Kasumi-1 (cell line): ENCODE measurements around the gene ARHGEF19.
"Not testable (repeated sequence)": the region's sequence is repeated elsewhere in the genome, so short reads cannot be mapped to it uniquely, and the experiment has no call there.

Experiments
- DNase-seq, 2 experiments: peaks; one replicate each; lab custom pipeline; 2025; lab: John Stamatoyannopoulos, UW

Gene ARHGEF19

DNA sequence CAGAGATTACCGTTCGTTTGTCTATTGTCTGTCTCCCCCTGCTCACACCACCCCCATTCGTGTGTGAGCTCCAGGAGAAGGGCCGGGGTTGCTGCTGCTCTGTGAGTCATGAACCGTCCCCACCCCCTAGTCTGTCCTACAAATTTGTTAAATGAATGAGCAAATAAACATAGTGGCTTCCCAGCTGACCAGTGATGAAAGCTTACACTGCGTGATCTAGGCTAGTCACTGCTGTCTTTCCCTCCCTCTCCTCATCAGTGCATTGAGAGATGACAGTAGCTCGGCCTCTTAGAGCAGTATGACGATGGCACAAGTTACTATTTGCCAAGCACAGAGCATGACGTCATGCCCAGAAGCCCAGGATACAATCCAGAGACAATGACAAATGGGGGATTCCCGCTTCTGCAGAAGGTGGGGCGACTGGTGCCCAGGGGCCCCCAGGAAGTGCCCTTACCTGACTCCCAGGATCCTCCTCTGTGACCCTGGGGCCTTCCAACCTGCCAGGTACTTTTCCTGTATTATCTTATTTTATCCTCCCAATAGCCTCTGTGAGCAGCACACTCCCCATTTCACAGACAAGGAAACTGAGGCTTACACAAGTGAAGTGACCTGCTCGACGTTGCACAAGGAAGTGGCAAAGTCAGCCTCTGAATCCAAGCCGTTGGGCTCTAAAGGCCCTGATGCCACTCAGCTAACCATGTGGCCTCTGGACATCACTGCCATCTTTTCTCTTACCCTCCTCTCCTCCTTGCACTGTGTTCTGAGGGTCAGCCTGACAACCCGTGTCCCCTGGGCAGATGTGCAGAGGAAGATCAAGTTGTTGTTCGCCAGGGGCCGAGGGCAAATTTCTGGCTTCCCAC, 48.0 kb downstream of the ARHGEF19 start:
- no peak for DNase-seq

DNA sequence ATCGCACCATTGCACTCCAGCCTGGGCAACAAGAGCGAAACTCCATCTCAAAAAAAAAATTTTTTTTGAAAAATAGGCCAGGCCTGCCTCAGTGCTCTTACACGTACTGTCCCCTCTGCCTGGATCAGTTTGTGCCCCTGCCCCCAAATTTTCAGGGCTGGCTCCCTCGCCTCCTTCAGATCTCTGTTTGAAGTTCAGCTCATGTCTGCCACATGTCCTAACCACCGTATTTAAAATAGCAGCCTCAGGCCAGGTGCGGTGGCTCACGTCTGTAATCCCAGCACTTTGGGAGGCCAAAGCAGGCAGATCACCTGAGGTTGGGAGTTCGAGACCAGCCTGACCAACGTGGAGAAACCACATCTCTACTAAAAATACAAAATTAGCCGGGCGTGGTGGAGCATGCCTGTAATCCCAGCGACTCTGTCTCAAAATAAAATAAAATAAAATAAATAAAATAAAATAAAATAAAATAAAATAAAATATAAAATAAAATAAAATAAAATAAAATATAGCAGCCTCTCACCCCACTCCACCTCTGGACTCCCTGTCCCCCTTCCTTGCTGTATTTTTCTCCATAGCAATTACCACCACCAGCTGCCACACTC, 48.7 kb downstream of the ARHGEF19 start:
- DNase-seq: not testable (repeated sequence)

DNA sequence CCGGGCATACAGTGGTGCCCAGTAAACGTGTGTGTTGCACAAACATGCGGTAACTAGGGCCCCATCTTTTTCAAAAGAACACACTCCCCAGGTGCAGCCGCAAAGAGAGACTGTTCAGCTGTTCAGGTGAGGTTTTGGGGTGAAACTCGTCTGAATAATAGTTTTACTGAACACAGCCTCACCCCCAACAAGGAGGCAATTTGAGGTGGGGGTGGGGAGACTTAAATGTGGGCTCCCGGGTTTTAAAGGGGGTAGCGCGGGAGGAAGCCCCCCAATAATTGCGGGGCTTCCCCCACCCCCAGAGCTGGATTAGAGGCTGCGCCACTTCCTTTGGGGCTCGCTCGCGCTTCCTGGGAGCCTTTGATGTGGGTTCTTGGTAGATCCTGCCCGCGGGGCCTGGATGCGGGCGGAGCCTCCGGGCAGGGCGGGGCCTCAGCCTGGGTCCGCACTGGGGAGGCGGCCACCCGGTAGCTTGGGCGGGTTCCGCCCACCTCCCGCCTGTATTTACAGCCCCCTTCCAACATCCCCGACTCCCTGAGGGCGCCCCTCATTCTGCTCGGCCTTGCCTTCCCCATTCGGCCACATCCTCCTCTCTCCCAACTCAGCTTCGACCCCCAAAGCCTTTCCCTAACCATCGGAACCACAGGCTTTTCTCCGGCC, 50.2 kb downstream of the ARHGEF19 start:
- DNase-seq: no peak

DNA sequence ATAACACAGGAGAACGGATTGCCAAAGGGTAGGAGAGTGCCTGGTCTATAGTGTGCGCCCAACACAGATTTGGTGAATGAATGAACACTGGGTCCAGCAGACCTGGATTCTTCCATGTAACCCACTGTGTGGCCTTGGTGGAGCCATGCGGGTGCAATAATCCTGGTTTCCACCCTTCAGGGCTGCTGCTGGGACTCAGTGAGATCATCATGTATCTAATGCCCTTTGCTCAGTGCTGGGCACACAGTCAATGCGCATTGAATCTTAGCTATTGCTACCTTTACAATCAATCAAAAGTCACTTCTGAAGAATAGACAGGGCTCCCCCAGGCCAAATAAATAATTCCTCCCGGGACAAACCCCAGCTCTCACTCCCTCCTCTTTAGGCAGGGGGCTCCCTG, 50.7 kb downstream of the ARHGEF19 start:
- DNase-seq: no peak

DNA sequence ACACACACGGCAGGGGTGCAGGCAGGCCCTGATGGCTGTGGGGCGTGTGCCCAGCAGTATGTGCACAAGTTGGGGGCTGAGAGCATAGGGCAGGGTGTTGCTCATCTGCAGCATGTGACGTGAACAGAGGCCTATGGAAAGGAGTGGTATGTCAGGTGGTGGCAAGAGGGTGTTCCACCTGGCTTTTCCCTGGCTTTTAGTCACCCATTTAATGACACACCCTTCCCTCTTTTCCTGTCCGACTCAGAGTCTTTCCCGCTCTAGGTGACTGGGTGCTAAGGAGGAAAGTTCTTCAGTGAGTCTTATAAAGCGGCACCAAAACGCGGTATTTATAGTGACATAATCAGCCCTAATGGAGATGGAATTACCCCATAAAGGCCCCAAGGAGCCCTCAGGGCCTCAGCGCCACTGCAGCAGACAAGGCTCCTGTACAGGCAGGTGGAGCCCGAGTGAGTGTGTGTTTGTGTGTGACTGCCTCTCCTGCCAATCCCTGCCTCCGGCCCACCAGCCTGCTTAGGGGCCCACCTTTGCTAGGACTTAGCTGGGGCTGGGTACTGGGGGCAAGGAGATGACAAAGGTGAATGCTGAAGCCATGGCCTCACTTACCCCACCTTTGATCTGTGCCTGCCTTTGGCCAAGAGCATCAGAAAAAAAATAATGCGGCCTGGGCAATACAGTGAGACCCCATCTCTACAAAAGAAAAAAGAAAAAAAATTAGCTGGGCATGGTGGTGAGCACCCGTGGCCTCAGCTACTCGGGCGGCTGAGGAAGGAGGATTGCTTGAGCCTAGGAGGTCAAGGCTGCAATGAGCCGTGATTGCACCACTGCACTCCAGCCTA, 53.2 kb downstream of the ARHGEF19 start:
- DNase-seq: no peak

DNA sequence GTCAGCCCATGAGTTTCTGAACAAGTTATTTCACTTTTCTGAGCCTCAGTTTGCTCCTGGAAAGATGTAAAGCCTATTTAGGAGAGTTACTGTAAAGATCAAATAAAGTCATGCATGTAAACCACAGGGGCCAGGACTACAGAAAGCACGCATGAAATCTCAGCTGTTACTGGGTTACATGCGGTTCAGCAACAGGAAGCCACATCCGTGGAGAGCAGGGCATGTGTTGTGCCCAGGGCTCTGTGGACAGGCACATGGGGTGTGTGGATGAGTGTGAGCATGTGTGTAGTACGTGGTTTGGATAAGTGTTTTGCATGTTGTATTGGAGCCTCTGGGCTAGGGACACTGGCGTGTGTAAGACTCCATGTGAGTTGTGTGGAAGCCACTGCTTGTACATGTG, 54.4 kb downstream of the ARHGEF19 start:
- DNase-seq: no peak

DNA sequence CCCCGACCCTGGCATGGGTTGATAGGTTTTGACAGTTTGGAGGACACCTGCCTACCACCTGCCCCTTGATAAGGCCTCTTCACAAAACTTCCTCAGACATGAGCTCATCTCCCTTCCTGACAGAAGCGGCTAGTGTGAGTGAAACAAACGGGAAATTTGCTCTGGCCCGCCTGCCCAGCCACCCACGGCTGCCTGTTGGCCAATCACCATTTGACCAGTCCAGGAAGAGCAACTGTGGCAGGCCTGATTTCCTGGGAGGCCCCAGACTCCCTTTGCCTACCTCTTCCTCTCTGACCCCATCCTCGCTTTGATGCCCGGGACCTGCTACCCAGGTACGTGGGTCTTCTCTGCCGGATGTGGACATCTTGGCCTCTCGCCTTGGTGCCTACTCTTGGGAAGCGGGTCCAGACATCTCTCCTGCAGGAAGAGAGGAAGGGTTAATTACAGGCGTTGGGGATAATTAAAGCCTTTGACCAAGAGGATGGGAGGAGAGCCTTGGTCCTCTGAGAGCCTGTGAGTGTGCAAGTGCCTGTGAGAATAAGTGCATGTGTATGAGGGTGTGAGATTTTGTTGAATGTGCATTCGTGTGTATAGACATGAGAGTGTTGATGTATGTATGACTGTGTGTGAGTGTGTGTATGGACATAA, 55.5 kb downstream of the ARHGEF19 start:
- no peak for DNase-seq

DNA sequence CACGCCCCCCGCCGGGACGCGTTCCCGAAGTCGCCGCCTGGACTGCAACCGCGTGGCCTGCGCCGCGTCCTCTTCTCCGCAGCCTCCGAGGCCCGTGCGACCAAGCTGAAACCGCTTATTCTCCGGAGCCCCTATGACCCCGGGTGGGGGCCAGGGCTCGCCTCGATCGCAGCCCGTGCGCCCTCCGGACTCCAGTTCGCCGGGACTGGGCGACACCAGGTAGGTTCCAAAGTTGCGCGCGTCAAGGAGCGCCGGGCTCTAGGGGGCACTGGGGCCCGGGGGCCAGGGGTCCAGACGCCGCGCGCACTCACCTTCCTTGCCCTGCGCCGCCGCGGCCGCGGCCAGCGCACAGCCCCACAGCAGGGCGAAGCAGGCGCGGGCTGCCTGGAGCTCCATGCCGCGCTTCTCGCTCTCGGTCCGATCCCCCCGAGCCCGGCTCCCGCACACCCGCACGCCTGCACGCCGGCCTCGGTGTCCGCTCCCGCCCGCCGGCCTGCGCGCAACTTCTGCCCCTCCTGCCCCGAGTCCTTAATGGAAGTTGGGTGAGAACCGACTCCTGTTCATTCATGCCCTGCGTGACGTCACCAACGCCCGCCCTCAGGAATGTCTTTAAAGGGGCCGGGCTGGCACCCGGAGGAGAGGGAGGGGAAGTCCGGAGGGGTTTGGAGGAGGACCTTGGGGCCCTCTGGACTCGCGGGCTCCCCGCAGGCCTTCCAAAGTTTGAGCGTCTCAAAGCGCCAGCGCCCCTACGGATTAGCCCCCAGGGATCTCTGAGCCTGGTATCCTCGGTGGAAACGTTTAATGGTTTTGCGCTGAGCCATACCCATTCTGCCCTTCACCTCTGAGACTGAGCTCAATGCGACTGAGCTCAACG, 56.7 kb downstream of the ARHGEF19 start, which contains the start of gene EPHA2:
Gene EPHA2, minus strand, starts transcription at position 533 of the 874 bp plus-strand sequence. Its CDS starts 137 bp downstream, at position 396.
- no peak for DNase-seq

DNA sequence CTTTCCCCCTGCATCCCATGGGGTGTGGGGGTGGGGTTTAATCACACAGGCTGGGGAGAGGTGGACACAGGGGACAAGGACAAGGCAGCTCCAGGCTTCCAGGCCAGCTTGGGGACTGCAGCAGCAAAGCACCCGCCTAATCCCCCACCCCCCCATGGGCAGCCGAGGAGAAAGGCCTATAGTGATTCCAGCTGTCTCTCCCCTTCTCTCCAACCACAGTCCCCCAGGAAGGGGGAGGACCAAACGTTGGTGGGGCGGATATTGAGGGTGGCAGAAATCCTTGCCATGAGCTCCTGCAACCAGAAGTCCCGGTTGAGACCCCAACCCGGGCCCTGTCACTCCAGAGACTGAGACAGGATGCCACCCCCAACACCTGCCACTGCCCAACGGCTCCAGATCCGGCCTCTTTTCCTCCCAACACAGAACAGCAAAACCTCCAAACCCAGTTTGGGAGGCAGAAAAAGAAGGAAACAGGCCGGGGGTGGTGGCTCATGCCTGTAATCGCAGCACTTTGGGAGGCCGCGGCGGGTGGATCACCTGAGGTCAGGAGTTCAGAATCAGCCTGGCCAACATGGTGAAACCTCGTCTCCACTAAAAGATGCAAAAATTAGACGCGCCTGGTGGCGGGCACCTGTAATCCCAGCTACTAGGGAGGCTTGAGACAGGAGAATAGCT, 58.3 kb downstream of the ARHGEF19 start:
- no peak for DNase-seq

DNA sequence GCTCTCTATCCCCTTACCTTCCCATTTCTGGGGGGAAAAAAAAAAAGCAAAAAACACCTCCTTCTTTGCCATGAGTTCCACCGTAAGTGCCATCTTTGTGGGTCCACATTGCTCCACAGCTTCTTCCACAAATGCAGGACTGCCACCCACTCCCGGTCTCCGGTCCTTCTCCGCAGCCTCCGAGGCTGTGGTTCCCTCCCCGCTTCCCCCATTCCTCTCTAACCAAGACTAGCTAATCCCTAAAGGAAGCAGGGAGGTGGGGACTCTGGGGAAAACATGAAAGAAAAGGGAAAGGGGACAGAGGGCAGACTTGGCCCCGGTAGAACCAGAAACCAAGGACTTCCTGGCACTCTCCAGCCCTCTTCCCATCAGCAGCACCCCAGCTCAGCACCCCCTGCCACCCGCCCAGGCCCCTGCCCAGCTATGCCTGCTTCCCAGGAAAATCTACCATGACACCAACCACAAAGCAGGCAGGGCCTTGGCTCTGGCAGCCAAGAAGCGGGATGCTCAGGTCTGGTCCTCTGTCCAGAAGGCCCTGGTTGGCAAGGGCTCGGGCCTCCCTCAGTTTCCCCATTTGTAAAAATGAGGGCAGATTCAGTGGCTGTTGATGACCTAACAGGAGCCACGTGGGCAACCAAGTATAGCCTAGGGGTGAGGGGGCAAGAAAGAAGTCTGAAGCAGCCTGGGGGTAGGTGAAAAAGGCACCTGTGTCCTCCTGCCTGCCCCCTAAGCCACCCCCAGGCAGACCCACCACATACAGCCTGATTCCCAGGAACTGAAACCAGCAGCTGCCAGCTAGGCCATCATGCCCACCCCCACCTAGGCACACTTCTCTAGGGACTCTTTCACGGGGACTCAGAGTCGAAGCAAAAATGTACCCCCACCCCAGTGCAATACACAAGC, 59.1 kb downstream of the ARHGEF19 start:
- DNase-seq: no peak

DNA sequence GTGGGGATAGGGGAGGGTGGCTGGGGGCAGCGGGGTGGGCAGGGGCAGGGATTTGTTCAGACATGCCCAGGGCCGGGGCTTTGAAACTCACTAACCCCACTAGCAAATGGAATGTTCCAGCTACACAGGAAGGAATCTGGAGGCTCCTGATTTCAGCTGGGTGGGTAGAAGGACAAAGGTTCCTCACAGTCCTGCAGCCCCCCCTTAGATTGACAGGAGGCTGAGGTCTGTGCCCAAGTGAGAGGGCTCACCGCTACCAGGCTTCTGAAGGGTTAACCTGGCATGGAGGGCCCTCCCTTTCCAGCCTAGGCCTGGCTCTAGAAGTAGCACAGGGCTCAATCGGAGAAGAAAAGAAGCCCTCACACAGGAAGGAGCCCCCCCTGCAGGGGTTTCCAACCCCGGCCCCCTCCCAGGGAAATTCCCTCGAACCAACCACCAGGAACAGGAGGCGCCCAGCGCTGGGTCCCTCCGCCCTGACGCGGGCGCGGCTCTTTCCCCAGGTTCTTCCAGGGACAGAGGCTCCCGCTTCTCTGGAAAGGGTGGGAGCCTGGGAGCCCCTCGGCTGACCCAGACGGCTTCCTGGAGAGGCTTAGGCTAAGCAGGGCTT, 59.9 kb downstream of the ARHGEF19 start:
- no peak for DNase-seq

DNA sequence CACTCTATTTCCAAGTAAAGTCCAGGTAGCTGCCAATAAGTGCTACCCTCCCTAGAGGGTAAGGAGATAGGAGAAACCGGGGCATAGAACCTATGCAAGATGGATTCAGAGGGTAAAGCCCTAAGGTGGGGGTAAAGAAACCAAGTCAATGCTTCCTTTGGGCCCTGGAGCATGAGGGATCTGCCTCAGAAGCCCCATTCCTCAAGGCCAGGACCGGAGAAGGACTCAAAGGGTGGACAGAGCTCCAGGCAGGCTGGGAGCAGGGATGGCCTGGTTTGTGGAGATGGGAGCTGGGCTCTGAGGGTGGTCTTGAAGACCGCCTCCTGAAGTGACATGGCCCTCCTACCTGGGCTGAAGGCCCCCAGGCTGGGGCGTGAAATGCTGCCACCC, 60.5 kb downstream of the ARHGEF19 start:
- no peak for DNase-seq

DNA sequence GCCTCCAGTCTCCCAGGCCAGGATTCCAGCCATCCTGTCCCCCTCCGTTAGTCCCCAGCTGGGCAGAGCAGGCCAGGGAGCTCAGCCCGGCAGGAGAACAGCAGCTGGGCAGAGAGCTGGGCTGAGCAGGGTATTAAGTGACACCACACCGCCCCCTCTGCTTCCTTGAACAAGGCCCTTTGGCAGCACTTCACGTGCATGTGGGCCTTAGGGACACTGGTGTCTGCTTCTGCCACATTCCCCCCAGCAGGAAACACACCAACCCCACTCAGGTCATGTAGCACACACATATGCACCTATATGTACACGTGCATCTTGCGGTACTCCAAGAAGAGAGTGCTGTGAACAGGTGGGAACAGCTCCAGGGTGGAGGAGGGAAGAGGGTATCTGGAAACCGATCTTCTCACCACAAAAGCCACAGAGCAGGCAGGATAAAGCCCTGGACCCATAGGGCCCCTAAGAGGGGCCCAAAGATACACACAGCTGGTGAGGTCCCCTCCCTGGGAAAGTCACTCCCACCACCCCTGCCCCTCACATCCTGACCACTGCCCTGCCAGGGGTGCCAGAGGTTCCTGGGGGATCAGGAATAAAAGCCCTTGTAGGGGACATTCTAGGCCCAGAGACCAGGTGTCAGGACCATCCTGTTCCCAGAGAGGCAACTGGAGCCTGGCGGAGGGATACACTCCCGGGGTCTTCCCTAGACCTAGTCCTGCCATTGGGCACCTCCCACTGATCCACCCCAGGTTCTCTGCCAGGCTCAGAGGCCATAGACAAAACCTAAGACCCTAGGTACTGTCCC, 61.1 kb downstream of the ARHGEF19 start:
- peak; percentile 32 to 41 for DNase-seq

DNA sequence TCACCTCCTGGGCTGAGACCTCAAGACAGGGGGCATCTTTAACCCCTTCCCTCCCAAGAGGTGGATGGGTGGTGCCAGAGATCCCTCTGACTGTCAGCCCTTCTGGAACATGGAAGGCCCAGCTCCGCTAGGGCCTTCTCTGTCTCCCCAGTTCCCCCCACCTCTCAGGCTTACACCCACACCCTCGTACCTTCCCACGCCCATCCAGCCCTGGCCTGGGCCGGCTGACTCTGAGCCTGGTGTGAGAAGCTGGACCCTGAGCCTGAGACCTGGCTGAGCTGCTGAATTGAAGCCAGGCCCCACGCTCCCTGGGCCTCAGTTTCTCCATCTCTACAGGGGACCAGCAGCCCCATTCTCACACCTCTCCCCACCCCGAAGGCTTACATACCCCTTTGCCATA, 61.9 kb downstream of the ARHGEF19 start:
- no peak for DNase-seq

DNA sequence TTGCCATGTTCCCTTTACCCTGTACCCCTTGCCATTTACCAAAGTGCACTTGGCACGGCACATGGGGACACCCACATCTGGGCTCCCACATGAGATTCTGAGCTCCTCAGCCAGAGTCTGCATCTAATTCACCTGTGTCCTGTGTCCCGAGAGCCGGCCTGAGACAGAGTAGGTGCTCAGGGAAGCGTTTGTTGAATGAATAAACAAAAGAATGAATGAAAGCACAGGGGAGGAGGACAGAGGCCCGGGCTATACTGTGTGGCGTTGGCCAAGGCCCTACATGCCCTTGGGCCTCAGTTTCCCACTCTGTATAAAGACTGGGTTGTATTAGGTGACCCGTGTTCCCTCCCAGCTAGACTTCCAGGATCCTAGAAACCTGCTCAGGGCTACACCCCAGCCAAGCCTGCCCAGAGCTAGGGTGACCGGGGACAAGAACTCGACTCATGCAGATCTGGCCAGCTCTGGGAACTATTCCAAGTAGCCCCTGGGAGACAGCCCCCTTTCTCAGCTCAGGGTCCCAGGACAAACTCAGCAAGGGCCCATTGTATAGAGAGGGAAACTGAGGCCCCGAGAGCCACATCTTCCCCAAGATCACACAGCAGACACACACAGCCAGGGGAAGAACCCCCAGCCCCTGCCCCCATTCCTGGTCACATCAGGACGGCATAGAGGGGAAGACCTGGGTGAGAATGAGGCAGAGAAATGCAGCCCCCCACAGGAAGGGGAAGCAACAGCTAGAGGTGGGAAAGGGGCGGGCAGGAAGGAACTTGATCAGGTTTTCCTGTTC, 62.6 kb downstream of the ARHGEF19 start:
- DNase-seq: no peak

DNA sequence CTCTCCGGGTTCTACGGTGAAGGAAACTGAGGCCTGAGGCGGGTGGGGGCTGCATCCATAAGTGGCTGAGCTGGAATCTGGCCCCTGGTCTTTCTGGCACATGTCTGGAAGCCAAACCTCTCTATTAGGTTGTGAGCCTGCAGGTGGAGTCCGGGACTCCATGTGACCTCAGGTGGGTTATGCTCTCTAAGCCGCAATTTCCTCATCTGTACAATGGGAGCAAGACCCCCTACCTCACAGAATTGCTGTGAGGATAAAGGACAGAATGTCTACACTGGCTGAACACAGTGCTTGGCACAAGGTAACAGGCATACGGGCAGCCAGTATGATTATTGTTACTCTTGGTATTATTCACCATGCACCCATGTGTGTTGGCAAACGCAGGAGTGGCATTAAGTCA, 63.3 kb downstream of the ARHGEF19 start:
- DNase-seq: no peak
